ENCODE data around the gene ATRNL1.

GRCh38 chr10:115945701-115946445 lies 852.7 kb downstream of the ATRNL1 start:
- TF ChIP-seq CTCF (IDR thresholded peaks at IDR 0.05 in 8 of 11, conservative IDR thresholded peaks at IDR 0.05 in 3 of 11), result no peak
- TF ChIP-seq POLR2A (IDR thresholded peaks at IDR 0.05), result no peak
- TF ChIP-seq POLR2AphosphoS5 (IDR thresholded peaks at IDR 0.05), result no peak
